Upper lobe of left lung (tissue), 6 donors: Measurements from ENCODE around the gene TBXAS1. TPM values are rescaled to one million over a fixed set of nuclear protein-coding genes. Genes with fewer than 3 reads are reported as not detected.
A peak's percentile ranks its signal among the peaks of the same experiment; 100 is the strongest.

Source experiments
- ATAC-seq, 2 donors: fragments of 200-7000 bp; cut with Tn5 transposase; one replicate each; pipeline ENCODE4 v1.9.1; 2022; ENCODE audit warnings: mild to moderate bottlenecking in 2 of 2, moderate library complexity in 2 of 2; ENCODE audit not compliant: low FRiP score in 2 of 2
- DNase-seq, 2 donors: peaks; one replicate each; pipeline ENCODE4 v3.0.0-alpha.2; 2019 to 2020
- H3K27ac ChIP-seq, 4 donors: fragments of 200-600 bp; sonication (generic); one replicate each; pipeline ENCODE4 v1.5.1; 2016 to 2019
- H3K27me3 ChIP-seq, 4 donors: fragments of 200-600 bp; sonication (generic); one replicate each; pipeline ENCODE4 v1.5.1; 2017 to 2019
- H3K36me3 ChIP-seq, 4 donors: fragments of 200-600 bp; sonication (generic); one replicate each; pipeline ENCODE4 v1.5.1; 2016 to 2019
- H3K4me1 ChIP-seq, 4 donors: fragments of 200-600 bp; sonication (generic); one replicate each; pipeline ENCODE4 v1.5.1; 2018 to 2019
- H3K4me3 ChIP-seq, 4 donors: fragments of 200-600 bp; sonication (generic); one replicate each; pipeline ENCODE4 v1.5.1; 2017 to 2019; ENCODE audit warnings: mild to moderate bottlenecking in 2 of 4, moderate library complexity in 1 of 4
- H3K9me3 ChIP-seq, 4 donors: fragments of 200-600 bp; sonication (generic); one replicate each; pipeline ENCODE4 v1.5.1; 2018 to 2019
- CTCF ChIP-seq, 6 experiments: fragments of 450-650 bp in 4 of 6; fragments of 200-600 bp in 2 of 6; sonication (generic) in 2 of 6; IDR thresholded peaks; one replicate each; pipeline ENCODE4 v1.5.1; 2016 to 2019; ENCODE audit warnings: antibody characterized with exemption in 6 of 6
- EP300 ChIP-seq, 4 donors: sonication (generic); formaldehyde crosslinking; IDR thresholded peaks; one replicate each; pipeline ENCODE4 v1.5.1; 2017; ENCODE audit warnings: antibody characterized with exemption in 4 of 4, control low read depth in 2 of 4
- POLR2A ChIP-seq, 4 donors: fragments of 450-650 bp; IDR thresholded peaks; one replicate each; pipeline ENCODE4 v1.5.1; 2016 to 2017; ENCODE audit warnings: antibody characterized with exemption in 4 of 4, mild to moderate bottlenecking in 2 of 4
- POLR2AphosphoS5 ChIP-seq, 2 donors: sonication (generic); formaldehyde crosslinking; IDR thresholded peaks; one replicate each; pipeline ENCODE4 v1.5.1; 2017; ENCODE audit warnings: antibody characterized with exemption in 2 of 2
- WGBS, 2 donors: methylation state at CpG; one replicate each; pipeline ENCODE4 v1.1.5; 2017 to 2018; 5-methylcytosine and 5-hydroxymethylcytosine counted together
- total RNA-seq, 6 donors: library from RNA; depleted of rRNA in 4 of 6; stranded (reverse); fragments of >200 nt in 4 of 6; gene quantifications; one replicate each; pipeline versions ENCODE4 v1.1.0 to v1.2.1, GENCODE V29; 2016 to 2021
- donor health status: DM: no; HTN: no; CAD: no; lungs with moderate emphysema.
- donor health status: DM: no; HTN: yes; CAD: no; lungs with severe emphysema.

Gene TBXAS1
- total RNA-seq, 6 donors from 2014 or later, result 62.8 to 317 (median 85.6) TPM

- ATAC-seq, result no peak
Measured at GRCh38 chr7:139813151-139813550, 15.9 kb upstream of the TBXAS1 start.

DNA sequence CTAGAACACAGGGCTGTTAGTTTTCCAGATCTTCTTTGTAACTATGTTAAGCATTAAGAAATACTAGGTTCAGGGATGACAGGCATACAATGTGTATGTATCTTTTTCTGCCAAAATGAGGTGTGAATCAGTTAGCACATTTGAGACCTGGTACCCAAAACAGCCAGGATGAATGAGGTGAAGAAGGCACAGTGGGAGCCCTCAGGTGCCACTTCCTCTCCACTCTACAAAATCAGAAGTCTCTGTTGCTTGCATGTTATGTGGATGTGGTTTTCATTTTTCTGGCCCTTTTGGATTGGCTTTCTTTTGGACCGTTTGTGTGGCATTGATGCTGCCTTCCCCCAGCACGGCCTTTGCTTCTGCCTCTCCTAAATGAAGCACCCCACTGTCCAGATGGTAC, 15.4 kb upstream of the TBXAS1 start:
- Histone ChIP-seq H3K27me3 (no peaks in the 10 kb centered on the region), H3K27ac (no peak overlapping the region), H3K4me1 (no peaks in the 10 kb centered on the region), H3K9me3 (no peaks in the 10 kb centered on the region), H3K36me3 (no peaks in the 10 kb centered on the region), H3K4me3 (no peak overlapping the region)
- no peak for DNase-seq
- no peak for ATAC-seq
- WGBS, 2 donors, result 89 to 94% methylated on average over 2 of the region's 2 CpGs
- TF ChIP-seq EP300 (IDR thresholded peaks at IDR 0.05), result no peak
- no peak for TF ChIP-seq POLR2AphosphoS5 (IDR thresholded peaks at IDR 0.05)
- no peak for TF ChIP-seq CTCF (IDR thresholded peaks at IDR 0.05)
- TF ChIP-seq POLR2A (IDR thresholded peaks at IDR 0.05), result no peak

More at GRCh38 chr7:139813151-139813550, 15.9 kb upstream of the TBXAS1 start:
- TF ChIP-seq CTCF (IDR thresholded peaks at IDR 0.05) (no peak), POLR2A (IDR thresholded peaks at IDR 0.05) (no peak), POLR2AphosphoS5 (IDR thresholded peaks at IDR 0.05) (no peak)
- DNase-seq, result no peak
- no peaks in the 10 kb centered on the region for H3K36me3 ChIP-seq
- H3K4me1 ChIP-seq, result no peaks in the 10 kb centered on the region
- no peak overlapping the region for H3K4me3 ChIP-seq
- no peaks in the 10 kb centered on the region for H3K9me3 ChIP-seq
- no peak overlapping the region for H3K27ac ChIP-seq
- H3K27me3 ChIP-seq, result no peaks in the 10 kb centered on the region
- 87 to 88% methylated on average over 6 of the region's 6 CpGs for WGBS, 2 donors

DNA sequence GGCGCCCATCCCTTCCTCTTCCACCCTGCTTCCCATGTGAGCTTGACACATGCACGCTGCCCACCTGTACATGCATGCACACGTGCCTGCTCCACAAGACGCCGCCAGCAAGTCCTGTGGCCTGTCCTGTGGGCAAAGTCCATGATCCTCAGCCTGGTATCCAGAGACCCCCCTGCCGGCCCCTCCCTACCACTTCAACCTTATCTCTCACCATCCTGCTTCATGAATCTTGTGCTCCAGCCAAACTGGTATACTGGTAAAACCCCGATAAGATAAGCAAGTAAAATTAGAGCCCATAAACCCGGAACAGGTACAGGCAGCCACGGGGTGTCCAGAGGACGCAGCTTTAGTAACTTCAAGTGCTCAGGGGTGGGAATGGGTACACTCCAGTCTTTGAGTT, 11.8 kb upstream of the TBXAS1 start:
- TF ChIP-seq CTCF (IDR thresholded peaks at IDR 0.05) (no peak), EP300 (IDR thresholded peaks at IDR 0.05) (no peak), POLR2AphosphoS5 (IDR thresholded peaks at IDR 0.05) (no peak), POLR2A (IDR thresholded peaks at IDR 0.05) (no peak)
- no peak for ATAC-seq
- WGBS, 2 donors, result 91 to 94% methylated on average over 10 of the region's 10 CpGs
- no peaks in the 10 kb centered on the region for H3K9me3 ChIP-seq
- no peak overlapping the region for H3K27ac ChIP-seq
- no peak overlapping the region for H3K4me3 ChIP-seq
- H3K36me3 ChIP-seq, result no peaks in the 10 kb centered on the region
- H3K27me3 ChIP-seq, result no peaks in the 10 kb centered on the region
- no peaks in the 10 kb centered on the region for H3K4me1 ChIP-seq
- DNase-seq, result peak in 1 of 2 donors; percentile 13

DNA sequence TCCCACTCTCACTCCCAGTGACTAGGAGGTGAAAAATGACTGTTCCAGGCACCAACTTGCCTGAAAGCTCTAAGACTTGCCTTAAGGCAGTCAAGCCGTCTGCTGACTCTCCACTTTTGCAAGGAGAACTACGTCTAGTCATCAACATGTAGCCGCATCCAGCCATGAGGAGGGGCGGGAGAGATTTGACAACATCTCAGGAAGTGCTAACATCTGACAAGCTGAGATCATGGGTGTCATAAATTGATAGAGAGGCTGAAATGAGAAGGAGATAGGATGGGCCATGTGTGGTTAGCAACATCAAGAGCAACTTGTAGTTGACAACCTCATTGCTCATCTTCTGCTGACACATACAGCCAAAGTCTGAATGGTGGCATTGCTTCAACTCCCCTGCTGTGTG, 9.0 kb upstream of the TBXAS1 start:
- Histone ChIP-seq H3K36me3 (no peaks in the 10 kb centered on the region), H3K27me3 (no peaks in the 10 kb centered on the region), H3K4me3 (no peak overlapping the region), H3K4me1 (no peaks in the 10 kb centered on the region), H3K9me3 (no peaks in the 10 kb centered on the region), H3K27ac (no peak overlapping the region)
- TF ChIP-seq CTCF (IDR thresholded peaks at IDR 0.05) (no peak), POLR2A (IDR thresholded peaks at IDR 0.05) (no peak), POLR2AphosphoS5 (IDR thresholded peaks at IDR 0.05) (no peak), EP300 (IDR thresholded peaks at IDR 0.05) (no peak)
- DNase-seq (no peak), ATAC-seq (no peak)
- WGBS, 2 donors, result 68 to 88% methylated on average over 4 of the region's 4 CpGs

- no peak for TF ChIP-seq CTCF (IDR thresholded peaks at IDR 0.05)
- TF ChIP-seq EP300 (IDR thresholded peaks at IDR 0.05), result no peak
- TF ChIP-seq POLR2AphosphoS5 (IDR thresholded peaks at IDR 0.05), result no peak
- no peak for TF ChIP-seq POLR2A (IDR thresholded peaks at IDR 0.05)
- Histone ChIP-seq H3K27ac (no peak overlapping the region), H3K4me1 (no peaks in the 10 kb centered on the region), H3K4me3 (no peak overlapping the region), H3K36me3 (no peaks in the 10 kb centered on the region), H3K9me3 (no peaks in the 10 kb centered on the region), H3K27me3 (no peaks in the 10 kb centered on the region)
- DNase-seq (no peak), ATAC-seq (no peak)
- WGBS, 2 donors, result 57 to 60% methylated on average over 13 to 14 of the region's 14 CpGs
Measured at GRCh38 chr7:139821349-139822105, 7.5 kb upstream of the TBXAS1 start.
